MM.1S (cell line): ENCODE data around the gene NBAS.

Experiments used
- DNase-seq: peaks from one replicate; pipeline ENCODE4 v3.0.0-alpha.2; 2015
- H2AFZ ChIP-seq: fragments of 300-600 bp; sonication (generic); 2 replicates; pipeline ENCODE4 v1.6.0; 2016; ENCODE audit warnings: antibody characterized with exemption, low read length
- H3F3A ChIP-seq: fragments of 300-600 bp; sonication (generic); 2 replicates; pipeline ENCODE4 v1.6.1; 2016; ENCODE audit warnings: mild to moderate bottlenecking, antibody characterized with exemption, low read length, moderate library complexity, mixed read lengths; ENCODE audit not compliant: insufficient read depth
- H3K27ac ChIP-seq: fragments of 300-600 bp; sonication (generic); 2 replicates; pipeline ENCODE4 v1.5.1; 2016; ENCODE audit warnings: mild to moderate bottlenecking, low read length
- H3K27me3 ChIP-seq: fragments of 300-600 bp; sonication (generic); replicated peaks from 2 replicates; pipeline ENCODE4 v1.6.0; 2016; ENCODE audit warnings: low read length; ENCODE audit not compliant: insufficient read depth
- H3K36me3 ChIP-seq: fragments of 300-600 bp; sonication (generic); replicated peaks from 2 replicates; pipeline ENCODE4 v1.6.1; 2016; ENCODE audit warnings: mild to moderate bottlenecking, low read length, mixed read lengths; ENCODE audit not compliant: insufficient read depth
- H3K4me1 ChIP-seq: fragments of 300-600 bp; sonication (generic); 2 replicates; pipeline ENCODE4 v1.6.1; 2016; ENCODE audit warnings: low read length, mixed read lengths
- H3K4me2 ChIP-seq: fragments of 300-600 bp; sonication (generic); 2 replicates; pipeline ENCODE4 v1.6.0; 2016; ENCODE audit warnings: low read depth, low read length
- H3K4me3 ChIP-seq: fragments of 300-600 bp; sonication (generic); 2 replicates; pipeline ENCODE4 v1.5.1; 2016; ENCODE audit warnings: low read length, mixed read lengths
- H3K79me2 ChIP-seq: fragments of 300-600 bp; sonication (generic); 2 replicates; pipeline ENCODE4 v1.6.1; 2016; ENCODE audit warnings: mixed run types, low read length, mixed read lengths
- H3K9ac ChIP-seq: fragments of 300-600 bp; sonication (generic); 2 replicates; pipeline ENCODE4 v1.6.1; 2016; ENCODE audit warnings: low read length, mixed read lengths
- H3K9me2 ChIP-seq: fragments of 300-600 bp; sonication (generic); replicated peaks from 2 replicates; pipeline ENCODE4 v1.6.1; 2016; ENCODE audit warnings: mild to moderate bottlenecking, low read length, mixed read lengths; ENCODE audit not compliant: insufficient read depth
- H3K9me3 ChIP-seq: fragments of 300-600 bp; sonication (generic); replicated peaks from 2 replicates; pipeline ENCODE4 v1.6.1; 2016; ENCODE audit warnings: mild to moderate bottlenecking, low read length, mixed read lengths; ENCODE audit not compliant: insufficient read depth
- H4K20me1 ChIP-seq: fragments of 300-600 bp; sonication (generic); 2 replicates; pipeline ENCODE4 v1.6.1; 2016; ENCODE audit warnings: mild to moderate bottlenecking, low read length, moderate library complexity, mixed read lengths; ENCODE audit not compliant: insufficient read depth
- CTCF ChIP-seq: fragments of 300-600 bp; sonication (generic); IDR thresholded peaks from 2 replicates; pipeline ENCODE4 v1.5.1; 2016; ENCODE audit warnings: antibody characterized with exemption, low read length, mixed read lengths
- EZH2 ChIP-seq: fragments of 300-600 bp; sonication (generic); optimal IDR thresholded peaks from 2 replicates; pipeline ENCODE3; 2017; ENCODE audit warnings: low read depth, mild to moderate bottlenecking, antibody characterized with exemption, low read length, mixed read lengths
- EZH2phosphoT487 ChIP-seq: fragments of 300-600 bp; sonication (generic); IDR thresholded peaks from 2 replicates; pipeline ENCODE4 v1.6.1; 2018; ENCODE audit warnings: antibody characterized with exemption, low read length

NBAS gene

GRCh38 chr2:15149063-15149462 is 412.1 kb downstream of the NBAS start:
- Histone ChIP-seq H3K9me2 (no peaks in the 10 kb centered on the region), H3F3A (no peaks in the 10 kb centered on the region), H3K36me3 (no peaks in the 10 kb centered on the region), H3K4me2 (no peak overlapping the region), H4K20me1 (no peaks in the 10 kb centered on the region), H2AFZ (no peak overlapping the region), H3K27me3 (no peaks in the 10 kb centered on the region), H3K4me3 (no peak overlapping the region), H3K4me1 (no peaks in the 10 kb centered on the region), H3K9ac (no peak overlapping the region), H3K9me3 (no peaks in the 10 kb centered on the region), H3K27ac (no peak overlapping the region), H3K79me2 (no peaks in the 10 kb centered on the region)
- TF ChIP-seq CTCF (no peak), EZH2 (no peak), EZH2phosphoT487 (no peak)
- no peak for DNase-seq

- peaks cover 2% of the 10 kb centered on the region; the same call in 1 of the 2 replicates for H3F3A ChIP-seq
- H3K9ac ChIP-seq: no peak overlapping the region
Observed at GRCh38 chr2:15147591-15147990, 413.5 kb downstream of the NBAS start.

DNA sequence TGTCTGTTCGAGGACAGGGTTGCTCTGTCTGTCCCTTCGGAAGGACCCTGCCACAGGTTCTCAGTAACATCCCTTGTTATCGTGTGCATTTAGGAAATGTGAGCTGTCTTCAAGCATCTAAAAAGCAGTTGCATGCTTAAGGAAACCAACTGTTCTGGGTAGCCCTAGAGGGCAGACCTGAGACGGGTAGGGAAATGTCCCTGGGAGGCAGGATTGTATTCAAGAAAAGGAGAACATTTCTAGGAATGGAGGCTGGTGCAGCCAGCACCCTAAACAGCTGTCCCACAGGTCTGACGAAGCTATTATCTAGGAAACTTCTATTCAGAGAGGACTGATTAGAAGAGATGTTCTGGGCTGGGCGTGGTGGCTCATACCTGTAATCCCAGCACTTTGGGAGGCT is 414.2 kb downstream of the NBAS start:
- H3K9me3 ChIP-seq: no peaks in the 10 kb centered on the region
- no peaks in the 10 kb centered on the region for H3K79me2 ChIP-seq
- TF ChIP-seq EZH2 (no peak), EZH2phosphoT487 (no peak), CTCF (no peak)
- H3F3A ChIP-seq: peaks cover 5% of the 10 kb centered on the region; the same call in 1 of the 2 replicates
- H3K9ac ChIP-seq: no peak overlapping the region
- no peak overlapping the region for H2AFZ ChIP-seq
- no peak overlapping the region for H3K4me2 ChIP-seq
- peaks cover 8% of the 10 kb centered on the region for H3K4me1 ChIP-seq
- no peaks in the 10 kb centered on the region for H3K27me3 ChIP-seq
- no peak overlapping the region for H3K4me3 ChIP-seq
- no peaks in the 10 kb centered on the region for H3K36me3 ChIP-seq
- no peaks in the 10 kb centered on the region for H3K9me2 ChIP-seq
- H3K27ac ChIP-seq: no peak overlapping the region
- no peak for DNase-seq
- H4K20me1 ChIP-seq: no peaks in the 10 kb centered on the region

More at GRCh38 chr2:15147591-15147990, 413.5 kb downstream of the NBAS start:
- Histone ChIP-seq H3K36me3 (no peaks in the 10 kb centered on the region), H3K9me2 (no peaks in the 10 kb centered on the region), H3K4me3 (no peak overlapping the region), H3K4me1 (peaks cover 4% of the 10 kb centered on the region), H3K27me3 (no peaks in the 10 kb centered on the region), H3K4me2 (no peak overlapping the region), H2AFZ (no peak overlapping the region), H3K27ac (no peak overlapping the region), H4K20me1 (no peaks in the 10 kb centered on the region), H3K9me3 (no peaks in the 10 kb centered on the region), H3K79me2 (no peaks in the 10 kb centered on the region)
- TF ChIP-seq EZH2 (no peak), EZH2phosphoT487 (no peak), CTCF (no peak)
- no peak for DNase-seq
